GM23338 (cell line): ENCODE results near the gene TMEM132D.

Experiments
- CREB1 ChIP-seq: fragments of 250-450 bp; sonication (Bioruptor Pico); IDR thresholded peaks from 2 replicates; pipeline ENCODE4 v1.5.0; 2020; ENCODE audit warnings: low read depth, mild to moderate bottlenecking, moderate library complexity
- EZH2 ChIP-seq: fragments of 200-600 bp; sonication (generic); IDR thresholded peaks from one replicate; pipeline ENCODE4 v1.8.0; 2017; ENCODE audit warnings: antibody characterized with exemption, mild to moderate bottlenecking, low read depth; ENCODE audit not compliant: unreplicated experiment
- EZH2phosphoT487 ChIP-seq: fragments of 200-600 bp; sonication (generic); IDR thresholded peaks from one replicate; pipeline ENCODE4 v1.8.1; 2018; ENCODE audit warnings: antibody characterized with exemption; ENCODE audit not compliant: unreplicated experiment
- JUNB ChIP-seq: IDR thresholded peaks from one replicate; pipeline ENCODE4 v1.6.1; 2016; ENCODE audit warnings: antibody characterized with exemption; ENCODE audit not compliant: unreplicated experiment
- NANOG ChIP-seq: IDR thresholded peaks from 2 replicates; pipeline ENCODE4 v1.6.1; 2016; ENCODE audit warnings: antibody characterized with exemption, borderline replicate concordance
- POLR2AphosphoS5 ChIP-seq: IDR thresholded peaks from 2 replicates; pipeline ENCODE4 v1.6.1; 2016; ENCODE audit warnings: antibody characterized with exemption, low read depth
- STAT1 ChIP-seq: IDR thresholded peaks from one replicate; pipeline ENCODE4 v1.6.1; 2016; ENCODE audit warnings: antibody characterized with exemption; ENCODE audit not compliant: unreplicated experiment
- ZNF114 ChIP-seq: fragments of 250-450 bp; sonication (Bioruptor Pico); IDR thresholded peaks from 2 replicates; pipeline ENCODE4 v1.5.0; 2020; ENCODE audit warnings: mild to moderate bottlenecking, moderate library complexity
- ZNF331 ChIP-seq: fragments of 250-450 bp; sonication (Bioruptor Pico); IDR thresholded peaks from 2 replicates; pipeline ENCODE4 v1.5.0; 2020; ENCODE audit warnings: low read depth, mild to moderate bottlenecking, moderate library complexity
- TF ChIP-seq, protein P1 (sequence below), 2 experiments: fragments of 200-600 bp in 1 of 2; sonication (generic) in 1 of 2; conservative IDR thresholded peaks; 2 replicates each; pipeline versions ENCODE4 v1.5.1 to v1.6.1; 2016 to 2017; ENCODE audit warnings: antibody characterized with exemption in 2 of 2, low read depth in 2 of 2, mild to moderate bottlenecking in 2 of 2, moderate library complexity in 1 of 2
- TF ChIP-seq, protein P2 (sequence below): IDR thresholded peaks from 2 replicates; pipeline ENCODE4 v1.6.1; 2016; ENCODE audit warnings: antibody characterized with exemption
- TF ChIP-seq, protein P3 (sequence below): IDR thresholded peaks from one replicate; pipeline ENCODE4 v1.6.1; 2018; ENCODE audit warnings: antibody characterized with exemption; ENCODE audit not compliant: unreplicated experiment

DNA sequence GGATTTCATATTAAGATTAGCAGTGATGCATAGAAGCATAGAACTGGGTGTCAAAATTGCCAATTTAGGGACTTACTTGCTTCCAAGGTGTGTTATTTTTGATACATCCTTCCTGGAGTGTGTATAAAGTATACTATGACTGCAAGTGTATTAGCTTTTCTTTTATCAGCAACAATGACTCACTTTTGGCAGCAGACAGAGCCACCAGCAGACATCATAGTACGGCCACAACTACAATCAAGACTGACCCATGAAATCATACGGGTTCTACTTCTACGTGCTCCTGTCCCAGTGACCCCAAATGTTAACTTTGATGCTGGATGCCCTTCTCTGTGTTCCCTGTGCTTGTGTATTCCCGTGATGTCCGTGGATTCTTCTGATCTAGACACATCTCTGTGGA is 443.9 kb downstream of the TMEM132D start:
- TF ChIP-seq, protein P1, sequence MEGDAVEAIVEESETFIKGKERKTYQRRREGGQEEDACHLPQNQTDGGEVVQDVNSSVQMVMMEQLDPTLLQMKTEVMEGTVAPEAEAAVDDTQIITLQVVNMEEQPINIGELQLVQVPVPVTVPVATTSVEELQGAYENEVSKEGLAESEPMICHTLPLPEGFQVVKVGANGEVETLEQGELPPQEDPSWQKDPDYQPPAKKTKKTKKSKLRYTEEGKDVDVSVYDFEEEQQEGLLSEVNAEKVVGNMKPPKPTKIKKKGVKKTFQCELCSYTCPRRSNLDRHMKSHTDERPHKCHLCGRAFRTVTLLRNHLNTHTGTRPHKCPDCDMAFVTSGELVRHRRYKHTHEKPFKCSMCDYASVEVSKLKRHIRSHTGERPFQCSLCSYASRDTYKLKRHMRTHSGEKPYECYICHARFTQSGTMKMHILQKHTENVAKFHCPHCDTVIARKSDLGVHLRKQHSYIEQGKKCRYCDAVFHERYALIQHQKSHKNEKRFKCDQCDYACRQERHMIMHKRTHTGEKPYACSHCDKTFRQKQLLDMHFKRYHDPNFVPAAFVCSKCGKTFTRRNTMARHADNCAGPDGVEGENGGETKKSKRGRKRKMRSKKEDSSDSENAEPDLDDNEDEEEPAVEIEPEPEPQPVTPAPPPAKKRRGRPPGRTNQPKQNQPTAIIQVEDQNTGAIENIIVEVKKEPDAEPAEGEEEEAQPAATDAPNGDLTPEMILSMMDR (conservative IDR thresholded peaks at IDR 0.05; ENCODE audit: low read depth in 2 of 2) = no peak
- TF ChIP-seq POLR2AphosphoS5 = no peak
- TF ChIP-seq ZNF331 (CRISPR knock-in tag) = no peak
- no peak for TF ChIP-seq EZH2phosphoT487
- TF ChIP-seq EZH2 = no peak
- TF ChIP-seq, protein P2, sequence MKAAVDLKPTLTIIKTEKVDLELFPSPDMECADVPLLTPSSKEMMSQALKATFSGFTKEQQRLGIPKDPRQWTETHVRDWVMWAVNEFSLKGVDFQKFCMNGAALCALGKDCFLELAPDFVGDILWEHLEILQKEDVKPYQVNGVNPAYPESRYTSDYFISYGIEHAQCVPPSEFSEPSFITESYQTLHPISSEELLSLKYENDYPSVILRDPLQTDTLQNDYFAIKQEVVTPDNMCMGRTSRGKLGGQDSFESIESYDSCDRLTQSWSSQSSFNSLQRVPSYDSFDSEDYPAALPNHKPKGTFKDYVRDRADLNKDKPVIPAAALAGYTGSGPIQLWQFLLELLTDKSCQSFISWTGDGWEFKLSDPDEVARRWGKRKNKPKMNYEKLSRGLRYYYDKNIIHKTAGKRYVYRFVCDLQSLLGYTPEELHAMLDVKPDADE = no peak
- TF ChIP-seq CREB1 (CRISPR knock-in tag) = no peak
- no peak for TF ChIP-seq NANOG
- TF ChIP-seq STAT1 = no peak
- TF ChIP-seq, protein P3, sequence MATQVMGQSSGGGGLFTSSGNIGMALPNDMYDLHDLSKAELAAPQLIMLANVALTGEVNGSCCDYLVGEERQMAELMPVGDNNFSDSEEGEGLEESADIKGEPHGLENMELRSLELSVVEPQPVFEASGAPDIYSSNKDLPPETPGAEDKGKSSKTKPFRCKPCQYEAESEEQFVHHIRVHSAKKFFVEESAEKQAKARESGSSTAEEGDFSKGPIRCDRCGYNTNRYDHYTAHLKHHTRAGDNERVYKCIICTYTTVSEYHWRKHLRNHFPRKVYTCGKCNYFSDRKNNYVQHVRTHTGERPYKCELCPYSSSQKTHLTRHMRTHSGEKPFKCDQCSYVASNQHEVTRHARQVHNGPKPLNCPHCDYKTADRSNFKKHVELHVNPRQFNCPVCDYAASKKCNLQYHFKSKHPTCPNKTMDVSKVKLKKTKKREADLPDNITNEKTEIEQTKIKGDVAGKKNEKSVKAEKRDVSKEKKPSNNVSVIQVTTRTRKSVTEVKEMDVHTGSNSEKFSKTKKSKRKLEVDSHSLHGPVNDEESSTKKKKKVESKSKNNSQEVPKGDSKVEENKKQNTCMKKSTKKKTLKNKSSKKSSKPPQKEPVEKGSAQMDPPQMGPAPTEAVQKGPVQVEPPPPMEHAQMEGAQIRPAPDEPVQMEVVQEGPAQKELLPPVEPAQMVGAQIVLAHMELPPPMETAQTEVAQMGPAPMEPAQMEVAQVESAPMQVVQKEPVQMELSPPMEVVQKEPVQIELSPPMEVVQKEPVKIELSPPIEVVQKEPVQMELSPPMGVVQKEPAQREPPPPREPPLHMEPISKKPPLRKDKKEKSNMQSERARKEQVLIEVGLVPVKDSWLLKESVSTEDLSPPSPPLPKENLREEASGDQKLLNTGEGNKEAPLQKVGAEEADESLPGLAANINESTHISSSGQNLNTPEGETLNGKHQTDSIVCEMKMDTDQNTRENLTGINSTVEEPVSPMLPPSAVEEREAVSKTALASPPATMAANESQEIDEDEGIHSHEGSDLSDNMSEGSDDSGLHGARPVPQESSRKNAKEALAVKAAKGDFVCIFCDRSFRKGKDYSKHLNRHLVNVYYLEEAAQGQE = no peak
- TF ChIP-seq JUNB = no peak
- no peak for TF ChIP-seq ZNF114 (CRISPR knock-in tag)
